Effector CD8-positive, alpha-beta T cell (primary cell): Measurements from ENCODE around the gene DEFB124.
"Not testable (repeated sequence)": the region's sequence is repeated elsewhere in the genome, so short reads cannot be mapped to it uniquely, and the experiment has no call there.

ENCODE experiments used
- DNase-seq: peaks from one replicate; lab custom pipeline; 2025; lab: John Stamatoyannopoulos, UW
- total RNA-seq, 4 experiments: gene quantifications; one replicate each; lab custom pipeline; 2026; lab: John Stamatoyannopoulos, UW

The DEFB124 gene, protein sequence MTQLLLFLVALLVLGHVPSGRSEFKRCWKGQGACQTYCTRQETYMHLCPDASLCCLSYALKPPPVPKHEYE
- 0 reads per million in 4 experiments for total RNA-seq

- DNase-seq, result no peak
Measured at GRCh38 chr20:31474758-31475427, at the start of gene DEFB124, which contains the start of gene REM1. DEFB124 (minus strand) TSS chr20:31475127; CDS start chr20:31473013, 2,114 bp downstream. REM1 (plus strand) TSS chr20:31475288; CDS start chr20:31476446, 1,158 bp downstream.

DNA sequence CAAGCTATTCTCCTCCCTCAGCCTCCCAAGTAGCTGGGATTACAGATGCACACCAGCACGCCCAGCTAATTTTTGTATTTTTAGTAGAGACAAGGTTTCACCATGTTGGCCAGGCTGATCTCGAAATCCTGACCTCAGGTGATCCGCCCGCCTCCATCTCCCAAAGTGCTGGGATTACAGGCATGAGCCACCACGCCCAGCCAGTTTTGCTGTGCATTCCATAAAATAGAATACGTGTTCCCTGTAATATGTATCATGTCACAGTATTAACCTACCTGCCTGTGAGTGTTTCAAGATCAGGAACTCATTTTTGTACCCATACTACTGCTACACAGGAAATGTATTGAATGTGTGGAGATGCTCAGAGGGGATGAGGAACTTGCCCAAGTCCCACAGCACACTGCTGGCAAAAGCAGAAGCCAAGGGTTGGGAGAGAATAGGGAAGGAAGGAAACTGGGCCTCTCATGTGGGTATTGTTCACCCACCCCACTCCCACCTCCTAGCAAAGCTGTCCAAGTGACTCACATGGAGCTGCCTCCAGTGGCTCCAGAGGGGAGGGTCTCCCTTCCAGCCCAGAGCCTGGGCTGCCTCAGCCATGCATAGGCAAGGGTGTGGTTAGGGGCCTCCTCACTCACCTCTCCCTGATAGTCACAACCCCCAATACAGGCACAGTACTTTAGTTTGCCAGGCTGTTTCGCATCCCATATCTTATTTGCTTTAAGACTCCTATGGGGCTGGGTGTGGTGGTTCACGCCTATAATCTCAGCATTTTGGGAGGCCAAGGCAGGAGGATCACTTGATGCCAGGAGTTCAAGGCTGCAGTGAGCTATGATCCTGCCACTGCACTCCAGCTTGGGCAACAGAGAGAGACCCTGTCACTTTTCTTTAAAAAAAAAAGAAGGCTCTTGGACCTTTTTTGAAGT, 48.7 kb upstream of the DEFB124 start:
- DNase-seq, result no peak

DNA sequence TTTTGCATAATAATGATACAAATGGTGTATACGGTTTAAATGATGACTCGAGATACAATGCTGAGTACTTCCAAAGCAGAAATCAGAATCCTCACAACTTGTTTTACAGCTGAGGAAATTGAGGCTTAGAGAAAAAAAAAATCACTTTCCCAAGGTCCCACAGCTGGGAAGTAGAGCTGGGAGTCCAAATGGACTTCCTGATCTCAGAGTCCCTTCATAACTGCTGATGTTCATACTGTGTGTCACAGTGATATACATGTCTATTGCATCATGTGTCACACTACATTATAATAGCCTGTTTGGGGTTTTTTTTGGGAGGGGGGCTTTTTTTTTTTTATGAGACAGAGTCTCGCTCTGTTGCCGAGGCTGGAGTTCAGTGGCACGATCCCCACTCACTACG, 47.8 kb upstream of the DEFB124 start:
- no peak for DNase-seq

DNA sequence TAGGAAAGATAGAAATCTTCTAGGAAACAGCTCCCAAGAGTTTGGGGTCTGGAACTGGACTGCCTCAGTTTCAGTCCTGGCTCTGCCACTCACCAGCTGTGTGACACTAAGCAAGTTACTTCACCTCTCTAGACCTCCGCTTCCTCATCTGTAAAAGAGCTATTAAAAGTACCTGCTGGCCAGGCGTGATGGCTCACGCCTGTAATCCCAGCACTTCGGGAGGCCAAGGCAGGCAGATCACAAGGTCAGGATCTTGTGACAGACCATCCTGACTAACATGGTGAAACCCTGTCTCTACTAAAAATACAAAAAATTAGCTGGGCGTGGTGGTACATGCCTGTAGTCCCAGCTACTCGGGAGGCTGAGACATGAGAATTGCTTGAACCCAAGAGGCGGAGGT, 46.3 kb upstream of the DEFB124 start:
- DNase-seq, result not testable (repeated sequence)

DNA sequence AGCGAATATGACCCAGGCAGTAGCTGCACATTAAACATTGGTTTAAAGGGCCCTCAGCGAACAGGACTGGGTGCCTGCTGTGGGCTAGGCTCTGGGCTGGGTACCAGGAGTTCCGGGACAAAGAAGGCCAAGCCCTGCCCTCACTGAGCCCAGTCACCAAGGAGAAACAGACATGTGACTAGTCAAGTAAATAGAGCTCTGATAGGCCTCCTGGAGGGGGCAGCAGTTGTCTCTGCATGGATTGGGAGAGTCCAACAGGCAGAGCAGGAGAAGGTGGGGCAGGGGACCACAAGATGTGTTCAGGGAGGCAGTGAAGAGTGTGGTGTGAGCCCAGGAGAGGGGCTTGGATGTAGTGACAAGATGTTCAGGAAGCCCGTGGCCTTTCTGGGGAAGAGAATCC, 42.4 kb upstream of the DEFB124 start:
- no peak for DNase-seq

- no peak for DNase-seq
Measured at GRCh38 chr20:31516651-31517050, 41.7 kb upstream of the DEFB124 start.

GRCh38 chr20:31516166-31516565, 41.2 kb upstream of the DEFB124 start:
- no peak for DNase-seq

GRCh38 chr20:31515775-31516107, 40.8 kb upstream of the DEFB124 start:
- DNase-seq, result no peak

DNA sequence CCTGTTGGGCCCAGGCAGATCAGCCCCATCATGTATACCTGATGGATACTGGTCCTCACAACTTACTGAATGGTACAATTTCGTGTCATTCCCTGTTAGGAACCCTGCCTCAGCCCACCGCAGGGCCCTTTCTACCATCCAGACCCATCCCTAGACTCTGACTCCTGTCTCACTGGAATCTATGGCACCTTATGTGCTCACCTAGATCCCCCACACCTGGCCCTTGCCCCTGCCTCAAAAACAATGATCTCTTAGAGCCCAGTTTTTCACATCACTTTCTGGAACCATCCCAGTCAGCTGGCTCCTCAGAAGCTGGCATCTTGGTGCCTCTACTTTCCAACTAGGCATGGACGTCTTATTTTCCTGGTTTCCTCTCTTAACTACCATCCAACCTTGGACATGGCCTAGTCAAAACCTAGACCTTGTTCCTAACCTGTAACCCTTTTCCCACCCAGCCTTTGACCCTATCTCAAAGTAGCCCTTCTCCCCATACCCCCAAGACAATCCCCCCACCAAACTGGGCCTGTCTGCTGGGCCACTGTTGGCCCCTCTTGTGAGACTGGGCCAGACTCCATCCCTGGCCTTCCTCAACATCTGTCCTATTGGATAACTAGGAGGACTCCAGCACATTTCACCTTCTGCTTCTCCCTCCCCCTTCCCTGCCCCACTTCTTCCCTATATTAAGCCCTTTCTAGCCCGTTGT, 40.3 kb upstream of the DEFB124 start:
- DNase-seq, result no peak

GRCh38 chr20:31514154-31515071, 39.5 kb upstream of the DEFB124 start, which contains the start of gene HM13:
HM13 (plus strand) TSS chr20:31514442; CDS start chr20:31514552, 110 bp downstream.
- peak; percentile 86 for DNase-seq

GRCh38 chr20:31508517-31509244, 33.8 kb upstream of the DEFB124 start:
- DNase-seq, result no peak

DNA sequence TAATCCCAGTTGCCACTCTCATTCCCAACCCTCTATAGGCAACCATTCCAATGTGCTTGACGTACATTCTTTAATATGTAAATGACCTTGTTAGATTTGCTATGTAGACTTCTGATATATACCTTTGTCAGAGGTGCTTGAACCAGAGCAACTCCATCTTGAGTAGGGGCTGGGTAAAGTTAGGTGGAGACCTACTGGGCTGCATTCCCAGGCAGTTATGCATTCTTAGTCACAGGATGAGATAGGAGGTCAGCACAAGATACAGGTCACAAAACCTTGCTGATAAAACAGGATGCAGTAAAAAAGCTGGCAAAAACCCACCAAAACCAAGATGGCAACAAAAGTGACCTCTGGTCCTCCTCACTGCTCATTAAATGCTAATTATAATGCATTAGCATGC, 31.0 kb upstream of the DEFB124 start:
- no peak for DNase-seq

DNA sequence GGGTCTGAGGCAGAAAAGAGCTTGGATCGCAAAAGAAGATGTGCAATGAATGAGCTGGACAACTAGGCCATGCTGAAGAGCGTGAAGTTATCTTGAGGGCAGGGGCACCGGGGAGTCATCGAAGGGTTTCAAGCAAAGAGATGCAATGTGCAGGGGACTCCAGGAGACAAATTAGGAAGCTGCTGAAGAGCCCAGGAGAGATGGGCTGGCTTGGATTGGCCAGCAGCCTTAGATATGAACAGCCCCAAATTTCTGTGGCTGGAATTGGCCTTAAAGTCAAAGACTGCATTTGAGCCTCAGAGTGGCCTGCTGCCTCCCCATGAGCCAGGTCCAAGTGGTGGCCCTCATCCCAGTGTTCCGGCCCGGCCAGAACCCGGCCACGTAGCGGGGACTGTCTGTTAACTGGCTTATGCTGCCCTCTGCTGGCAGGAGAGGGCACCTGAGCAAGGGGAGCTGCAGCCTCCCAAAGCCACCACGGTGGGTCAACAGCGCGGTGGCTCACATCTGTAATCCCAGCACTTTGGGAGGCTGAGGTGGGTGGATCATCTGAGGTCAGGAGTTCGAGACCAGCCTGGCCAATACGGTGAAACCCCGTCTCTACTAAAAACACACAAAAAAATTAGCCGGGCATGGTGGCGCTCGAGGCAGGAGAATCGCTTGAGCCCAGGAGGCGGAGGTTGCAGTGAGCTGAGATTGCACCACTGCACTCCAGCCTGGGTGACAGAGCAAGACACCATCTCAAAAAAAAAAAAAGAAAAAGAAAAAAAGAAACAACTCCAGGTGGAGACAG, 28.2 kb upstream of the DEFB124 start:
- peak; percentile 64 for DNase-seq

GRCh38 chr20:31500527-31500926, 25.6 kb upstream of the DEFB124 start:
- no peak for DNase-seq

- no peak for DNase-seq
Measured at GRCh38 chr20:31497838-31498540, 23.1 kb upstream of the DEFB124 start.

DNA sequence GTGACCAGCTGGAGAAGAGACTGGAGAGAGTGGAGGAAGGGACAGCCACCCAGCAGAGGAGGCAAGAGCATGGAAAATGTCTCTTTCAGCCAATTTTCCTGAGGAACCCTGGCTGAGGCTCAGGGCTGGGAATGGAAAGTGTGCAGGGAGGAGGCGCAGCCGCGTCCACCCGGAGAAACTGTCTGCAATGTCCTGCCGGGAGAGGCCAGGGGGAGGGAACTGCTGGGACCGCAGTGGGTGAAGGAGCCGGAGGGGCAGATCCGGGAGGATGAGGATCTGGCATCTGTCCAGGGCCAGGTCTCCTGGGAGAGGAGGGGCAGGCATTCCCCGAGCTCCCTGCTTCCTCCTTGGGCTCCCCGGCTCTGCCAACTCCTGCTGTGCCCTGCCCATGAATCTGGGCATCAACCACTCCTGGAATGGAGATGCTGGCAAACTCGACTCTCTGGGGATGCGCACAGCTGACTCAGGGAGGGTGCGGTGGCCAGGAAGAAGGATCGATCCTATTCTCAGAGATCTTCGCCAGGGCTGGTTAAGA, 21.9 kb upstream of the DEFB124 start:
- no peak for DNase-seq

- no peak for DNase-seq
Measured at GRCh38 chr20:31494131-31494530, 19.2 kb upstream of the DEFB124 start.

DNA sequence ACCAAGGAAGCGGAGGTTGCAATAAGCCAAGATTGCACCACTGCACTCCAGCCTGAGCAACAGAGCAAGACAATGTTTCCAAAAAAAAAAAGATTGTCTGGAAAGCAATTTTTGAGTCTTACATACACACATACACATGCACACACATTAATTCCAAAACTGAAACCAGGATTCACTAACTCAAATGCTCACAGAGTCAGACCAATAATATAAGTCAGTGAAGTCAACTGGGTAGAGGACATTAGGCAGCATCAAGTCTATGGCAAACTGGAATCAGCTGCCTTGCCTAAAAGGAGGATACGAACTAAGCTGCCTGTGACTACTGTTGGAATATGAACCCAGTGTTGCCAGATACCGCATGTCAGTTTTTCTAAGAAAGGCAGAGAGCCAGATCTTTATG, 15.8 kb upstream of the DEFB124 start:
- no peak for DNase-seq

- DNase-seq, result no peak
Measured at GRCh38 chr20:31489152-31489551, 14.2 kb upstream of the DEFB124 start.
